BJ (cell line): ENCODE data around the gene HMGA1. TPM values are rescaled to one million over a fixed set of nuclear protein-coding genes. Genes with fewer than 3 reads are reported as not detected.

ENCODE experiments used
- CTCF ChIA-PET: fragments of 350-600 bp; formaldehyde crosslinking; extraction: SDS; loops from one replicate; lab custom pipeline; 2021; ENCODE audit warnings: antibody characterized with exemption, inconsistent platforms; lab: Yijun Ruan, JAX
- POLR2A ChIA-PET: fragments of 300-600 bp; sonication (Branson Sonifier 250); formaldehyde crosslinking; extraction: SDS; loops from one replicate; lab custom pipeline; 2021; ENCODE audit warnings: antibody characterized with exemption; lab: Charles Lee
- DNase-seq: peaks from one replicate; pipeline ENCODE4 v3.0.0-alpha.2; 2011; ENCODE audit warnings: low read depth
- H3K27me3 ChIP-seq: 2 replicates; pipeline ENCODE4 v1.6.0; 2011; ENCODE audit warnings: low read length; ENCODE audit not compliant: control insufficient read depth, insufficient read depth
- H3K36me3 ChIP-seq: 2 replicates; pipeline ENCODE4 v1.5.1; 2011; ENCODE audit warnings: low read length; ENCODE audit not compliant: control insufficient read depth, insufficient read depth
- H3K4me3 ChIP-seq: 2 replicates; pipeline ENCODE4 v1.5.1; 2011; ENCODE audit warnings: low read depth, mild to moderate bottlenecking, control low read depth, low read length
- CTCF ChIP-seq: IDR thresholded peaks from 2 replicates; pipeline ENCODE4 v1.5.1; 2011; ENCODE audit warnings: low read depth, mild to moderate bottlenecking, control low read depth, inconsistent platforms, low read length, moderate library complexity; ENCODE audit not compliant: insufficient read depth
- polyA minus RNA-seq: library from RNA; depleted of rRNA, polyadenylated mRNA; stranded (reverse); fragments of >200 nt; gene quantifications from 2 replicates; pipeline ENCODE4 v1.2.3, GENCODE V29; 2011; rRNA and poly(A)+ RNA removed
- polyA plus RNA-seq: library from polyadenylated mRNA; depleted of rRNA; stranded (reverse); fragments of >200 nt; gene quantifications from 2 replicates; pipeline ENCODE4 v1.2.3, GENCODE V29; 2011; rRNA removed

The HMGA1 gene
- 84.1 and 168 TPM in 2 replicates for polyA plus RNA-seq
- polyA minus RNA-seq, result 62.2 and 102 TPM in 2 replicates

GRCh38 chr6:34236443-34237315, at the start of gene HMGA1:
Gene HMGA1, plus strand, starts transcription at chr6:34236873. Its CDS starts 3,908 bp downstream, at chr6:34240781.
- POLR2A ChIA-PET, result interaction anchor here (0.6 to 1.2 kb wide), 2 partner anchors 13 to 45 kb away, joined by 5 to 19 read pairs; no protein-coding TSS in a partner anchor
- peak within 1 kb of the TSS; percentile 80 for H3K4me3 ChIP-seq
- CTCF ChIA-PET, result interaction anchor here (0.6 to 1.8 kb wide), 5 partner anchors 10 to 40 kb away, joined by 3 to 8 read pairs (median 3); partner anchors contain the start of gene SMIM29

GRCh38 chr6:34189806-34190503, 46.7 kb upstream of the HMGA1 start:
- no peak for DNase-seq
- POLR2A ChIA-PET, result no interaction called here
- H3K27me3 ChIP-seq, result no peaks in the 10 kb centered on the region; the same call in 1 of the 2 replicates
- H3K36me3 ChIP-seq, result no peaks in the 10 kb centered on the region
- CTCF ChIA-PET, result interaction anchor here (0.9 to 1.9 kb wide), 3 partner anchors 19 to 225 kb away, joined by 3 to 7 read pairs (median 4); no protein-coding TSS in a partner anchor
- H3K4me3 ChIP-seq, result no peak overlapping the region
- no peak for TF ChIP-seq CTCF

More at GRCh38 chr6:34236443-34237315, at the start of gene HMGA1:
- TF ChIP-seq CTCF, result no peak
- H3K27me3 ChIP-seq, result no peaks in the 10 kb centered on the region
- H3K36me3 ChIP-seq, result peaks cover 4% of the 10 kb centered on the region; the same call in 1 of the 2 replicates
- no peak for DNase-seq

GRCh38 chr6:34190504-34191122, 46.1 kb upstream of the HMGA1 start:
- ChIA-PET CTCF (interaction anchor here (0.5 to 1.9 kb wide), 5 partner anchors 19 to 1052 kb away, joined by 3 to 7 read pairs (median 3); no protein-coding TSS in a partner anchor), POLR2A (no interaction called here)
- no peak for TF ChIP-seq CTCF
- Histone ChIP-seq H3K36me3 (no peaks in the 10 kb centered on the region), H3K4me3 (no peak overlapping the region), H3K27me3 (no peaks in the 10 kb centered on the region)
- no peak for DNase-seq

- ChIA-PET POLR2A (no interaction called here), CTCF (interaction anchor here (1.5 to 3.3 kb wide), 3 partner anchors 31 to 262 kb away, joined by 4 to 36 read pairs (median 7); no protein-coding TSS in a partner anchor)
- H3K36me3 ChIP-seq, result no peaks in the 10 kb centered on the region
- no peak for TF ChIP-seq CTCF
- no peak for DNase-seq
- H3K4me3 ChIP-seq, result no peak overlapping the region
- H3K27me3 ChIP-seq, result no peaks in the 10 kb centered on the region
These were observed 41.9 kb upstream of the HMGA1 start for GRCh38 chr6:34194772-34195171.
